ENCODE data around the gene PDE6B.
A peak's percentile ranks its signal among the peaks of the same experiment; 100 is the strongest.
"Not testable (repeated sequence)": the region's sequence is repeated elsewhere in the genome, so short reads cannot be mapped to it uniquely, and the experiment has no call there.

Gene PDE6B

DNA sequence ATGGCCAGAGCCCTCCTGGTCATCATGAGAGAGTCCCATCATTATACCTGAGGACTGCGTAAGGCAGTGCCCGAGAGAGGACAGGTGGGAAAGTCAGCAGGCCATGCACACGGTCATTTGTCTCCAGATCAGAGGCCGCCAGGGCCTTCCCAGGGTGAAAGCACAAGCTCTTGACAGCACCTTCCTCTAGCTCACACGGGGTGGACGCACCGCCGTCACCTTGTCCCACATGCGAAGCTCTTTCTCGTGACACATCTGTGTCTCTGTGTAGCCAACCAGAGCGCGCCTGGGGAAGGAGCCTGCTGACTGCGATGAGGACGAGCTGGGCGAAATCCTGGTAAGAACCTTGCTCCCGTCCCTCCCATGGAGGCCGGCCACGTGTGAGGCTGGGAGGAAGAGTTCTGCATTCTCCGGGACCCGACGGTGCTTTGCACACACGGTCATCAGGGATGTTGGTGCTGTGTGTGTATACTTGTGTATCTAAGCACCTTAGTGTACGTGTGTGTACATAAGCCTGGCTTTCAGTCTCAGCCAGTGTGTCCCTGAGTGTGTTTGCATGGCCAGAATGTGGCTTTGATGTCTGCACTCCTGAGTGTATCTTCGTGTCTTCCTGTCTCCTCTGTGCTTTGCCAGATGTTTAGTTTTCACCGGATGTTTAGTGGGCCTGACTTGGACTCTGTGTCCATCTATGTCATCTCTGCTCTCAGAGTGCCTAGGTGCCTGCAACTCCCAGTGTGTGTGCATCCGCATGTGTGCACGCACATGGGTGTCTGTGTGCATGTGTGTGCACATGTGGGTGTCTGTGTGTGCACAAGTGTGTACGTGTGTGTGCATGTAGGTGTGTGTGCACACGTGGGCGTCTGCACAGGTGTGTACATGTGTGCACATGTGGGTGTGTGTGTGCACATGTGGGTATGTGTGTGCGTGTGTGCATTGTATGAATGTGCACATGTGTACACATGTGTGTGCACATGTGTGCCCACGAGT, 33.6 kb downstream of the PDE6B start:
- DNase-seq: no peak

DNA sequence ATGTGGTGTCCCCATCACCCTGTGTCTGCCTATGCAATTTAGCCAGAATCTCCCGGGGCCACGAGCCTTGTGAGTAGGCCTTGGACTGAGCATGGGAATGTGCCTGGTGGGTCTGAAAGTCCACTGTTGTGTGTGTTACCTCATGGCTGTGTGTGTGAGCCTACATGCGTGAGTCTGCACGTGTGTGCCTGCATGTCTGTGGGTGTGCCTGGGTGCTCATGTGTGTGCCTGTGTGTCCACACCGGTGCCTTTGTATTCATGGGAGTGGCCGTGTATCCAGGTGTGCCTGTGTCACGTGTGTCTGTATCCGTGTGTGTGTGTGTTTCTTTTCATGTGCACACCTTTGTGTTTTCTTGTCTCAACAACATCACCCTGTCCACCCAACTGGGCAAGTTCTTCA, 34.5 kb downstream of the PDE6B start:
- DNase-seq: no peak

DNA sequence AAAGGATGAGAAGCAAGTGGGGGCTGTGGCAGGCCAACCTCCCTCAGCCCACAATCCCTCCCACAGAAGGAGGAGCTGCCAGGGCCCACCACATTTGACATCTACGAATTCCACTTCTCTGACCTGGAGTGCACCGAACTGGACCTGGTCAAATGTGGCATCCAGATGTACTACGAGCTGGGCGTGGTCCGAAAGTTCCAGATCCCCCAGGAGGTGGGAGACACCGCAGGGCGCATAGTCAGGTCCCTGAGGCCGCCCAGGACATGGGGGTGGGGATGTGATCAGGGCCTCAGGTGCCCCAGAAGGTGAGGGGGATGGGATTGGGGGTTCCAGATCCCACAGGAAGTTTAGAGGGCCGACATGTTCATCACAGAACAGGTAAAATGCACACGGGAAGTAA, 35.0 kb downstream of the PDE6B start:
- no peak for DNase-seq

DNA sequence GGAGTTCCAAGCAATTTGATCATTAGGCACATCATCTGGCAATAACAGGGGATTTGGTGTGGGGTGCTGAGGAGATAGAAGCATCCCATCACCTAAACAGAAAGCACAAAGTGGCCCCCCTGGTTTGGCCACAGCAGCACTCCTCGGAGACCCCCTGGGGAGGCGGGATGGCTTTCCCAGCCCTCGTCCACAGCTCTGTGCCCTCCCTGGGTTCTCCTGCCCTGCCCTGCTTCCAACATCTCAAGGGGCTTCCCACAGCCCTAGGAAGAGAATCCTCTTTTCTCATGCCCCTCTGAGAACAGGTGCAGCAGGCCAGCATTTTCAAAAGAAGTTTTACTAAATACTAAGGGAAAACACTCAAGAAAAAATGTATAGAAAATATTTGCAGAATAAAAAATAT, 35.9 kb downstream of the PDE6B start:
- DNase-seq: no peak

DNA sequence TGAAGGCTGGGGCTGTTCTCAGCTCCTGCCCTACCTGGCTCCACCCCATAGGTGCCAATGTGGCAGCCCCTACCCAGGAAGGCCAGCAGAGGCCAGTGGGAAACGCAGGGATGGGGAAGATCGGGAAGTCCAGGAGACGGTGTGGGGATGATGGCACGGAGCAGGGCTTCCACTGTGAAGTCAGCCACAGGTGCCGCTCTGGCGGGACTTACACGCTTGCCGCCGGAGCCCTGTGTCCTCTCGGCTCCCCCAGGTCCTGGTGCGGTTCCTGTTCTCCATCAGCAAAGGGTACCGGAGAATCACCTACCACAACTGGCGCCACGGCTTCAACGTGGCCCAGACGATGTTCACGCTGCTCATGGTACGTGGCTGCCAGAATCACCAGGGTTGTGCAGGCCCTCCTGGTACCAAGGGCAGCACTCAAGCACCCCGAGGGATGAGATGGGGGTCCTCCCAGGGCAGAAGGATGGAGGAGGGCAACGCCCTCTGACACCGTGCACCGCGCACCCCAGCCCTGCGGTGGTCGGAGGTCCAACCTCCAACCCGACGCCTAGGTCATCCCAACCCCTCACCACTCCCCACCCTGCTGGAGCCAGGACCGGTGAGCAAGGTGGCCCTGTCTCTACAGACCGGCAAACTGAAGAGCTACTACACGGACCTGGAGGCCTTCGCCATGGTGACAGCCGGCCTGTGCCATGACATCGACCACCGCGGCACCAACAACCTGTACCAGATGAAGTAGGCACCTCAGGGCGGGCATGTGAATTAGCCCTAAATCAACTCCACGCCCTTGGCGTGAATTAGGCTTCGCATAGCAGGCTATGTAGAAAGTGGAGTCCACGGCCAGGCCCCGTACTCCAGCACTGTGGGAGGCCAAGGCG, 36.7 kb downstream of the PDE6B start:
- DNase-seq: no peak

DNA sequence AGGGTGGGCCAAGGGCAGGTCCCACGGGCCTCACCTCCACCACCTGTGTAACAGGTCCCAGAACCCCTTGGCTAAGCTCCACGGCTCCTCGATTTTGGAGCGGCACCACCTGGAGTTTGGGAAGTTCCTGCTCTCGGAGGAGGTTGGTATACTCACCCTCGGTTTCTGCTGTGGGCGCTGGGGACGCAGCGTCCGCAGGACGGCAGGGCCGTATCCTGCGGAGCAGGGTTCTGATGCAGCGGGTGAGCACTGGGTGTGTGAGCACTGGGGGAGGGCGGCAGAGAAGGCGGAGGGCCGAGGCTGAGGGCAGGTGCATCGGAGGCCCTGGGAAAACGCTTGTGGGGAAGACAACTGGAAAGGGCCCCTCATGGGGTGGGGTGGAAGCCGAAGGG, 37.7 kb downstream of the PDE6B start:
- DNase-seq: no peak

DNA sequence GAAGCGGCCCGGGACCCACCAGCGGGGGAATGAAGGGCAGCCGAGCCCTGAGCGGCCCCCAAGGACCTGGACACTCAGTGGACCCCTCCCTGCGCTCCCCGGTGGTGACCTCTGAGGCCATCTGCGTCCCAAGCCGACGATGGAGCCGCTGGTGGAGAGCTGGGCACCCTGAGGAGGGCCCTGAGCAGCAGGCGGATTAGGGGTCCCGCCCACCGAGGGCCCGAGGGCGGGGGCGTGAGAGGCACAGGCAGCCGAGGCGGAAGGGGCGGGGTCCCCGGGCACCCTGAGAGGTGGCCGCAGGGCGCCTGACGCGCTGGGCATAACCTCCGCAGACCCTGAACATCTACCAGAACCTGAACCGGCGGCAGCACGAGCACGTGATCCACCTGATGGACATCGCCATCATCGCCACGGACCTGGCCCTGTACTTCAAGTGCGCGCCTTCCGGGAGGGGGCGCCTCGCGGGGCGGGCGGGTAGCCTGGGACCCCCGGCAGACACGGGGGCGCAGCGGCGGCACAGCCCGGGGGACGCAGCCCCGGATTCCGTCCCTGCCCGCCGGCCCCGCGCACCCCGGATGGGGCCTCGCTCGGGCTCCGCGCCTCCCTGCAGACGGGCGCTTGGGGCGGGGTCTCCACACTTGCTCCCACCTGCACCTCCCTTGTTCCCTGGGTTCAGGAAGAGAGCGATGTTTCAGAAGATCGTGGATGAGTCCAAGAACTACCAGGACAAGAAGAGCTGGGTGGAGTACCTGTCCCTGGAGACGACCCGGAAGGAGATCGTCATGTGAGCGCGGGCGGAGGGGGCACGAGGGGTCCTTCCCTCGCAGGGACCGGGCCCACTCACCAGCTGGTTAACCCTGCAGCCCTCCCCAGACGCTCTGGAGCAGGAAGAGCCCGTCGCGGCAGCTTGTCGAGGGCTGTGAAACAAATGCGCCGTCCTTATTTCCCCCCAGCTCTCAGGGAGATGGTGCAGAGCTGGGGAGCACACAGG, 38.4 kb downstream of the PDE6B start:
- DNase-seq: no peak

DNA sequence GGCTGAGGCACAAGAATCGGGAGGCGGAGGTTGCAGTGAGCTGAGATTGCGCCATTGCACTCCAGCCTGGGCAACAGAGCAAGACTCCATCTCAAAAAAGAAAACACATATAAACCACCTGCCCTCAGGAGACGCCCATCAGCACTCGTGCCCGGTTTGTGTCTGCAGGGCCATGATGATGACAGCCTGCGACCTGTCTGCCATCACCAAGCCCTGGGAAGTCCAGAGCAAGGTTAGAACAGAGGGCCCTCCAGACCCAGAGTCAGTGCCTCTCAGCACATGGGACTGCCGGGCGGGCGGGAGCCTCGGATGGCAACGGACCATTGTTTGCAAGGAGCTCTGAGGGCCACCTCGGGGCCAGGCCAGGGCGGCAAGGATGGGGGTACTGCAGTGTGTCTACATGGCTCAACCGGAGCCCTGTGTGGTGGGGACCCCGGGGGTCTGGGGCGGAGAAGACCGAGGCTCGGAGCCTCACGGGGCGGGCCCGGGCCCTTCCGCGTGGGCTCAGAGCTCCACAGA, 39.4 kb downstream of the PDE6B start:
- no peak for DNase-seq

DNA sequence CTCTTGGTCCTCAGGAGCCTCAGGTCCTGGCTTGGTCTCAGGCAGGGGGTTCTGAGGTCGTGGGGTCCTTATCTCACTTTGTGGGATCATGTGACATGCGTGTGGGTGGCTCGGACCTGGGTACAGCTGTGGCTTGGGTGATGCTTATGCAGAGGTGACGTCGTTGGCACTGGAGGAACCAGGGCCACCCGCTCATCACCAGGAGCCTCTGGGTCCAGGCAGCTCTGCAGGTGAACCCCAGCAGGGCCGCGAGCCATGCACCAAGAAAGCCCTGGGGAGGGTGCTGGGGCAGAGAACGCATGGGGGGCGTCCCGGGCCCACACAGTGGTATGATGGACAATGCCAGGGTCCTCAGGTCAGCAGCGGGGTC, 40.0 kb downstream of the PDE6B start:
- DNase-seq: no peak

DNA sequence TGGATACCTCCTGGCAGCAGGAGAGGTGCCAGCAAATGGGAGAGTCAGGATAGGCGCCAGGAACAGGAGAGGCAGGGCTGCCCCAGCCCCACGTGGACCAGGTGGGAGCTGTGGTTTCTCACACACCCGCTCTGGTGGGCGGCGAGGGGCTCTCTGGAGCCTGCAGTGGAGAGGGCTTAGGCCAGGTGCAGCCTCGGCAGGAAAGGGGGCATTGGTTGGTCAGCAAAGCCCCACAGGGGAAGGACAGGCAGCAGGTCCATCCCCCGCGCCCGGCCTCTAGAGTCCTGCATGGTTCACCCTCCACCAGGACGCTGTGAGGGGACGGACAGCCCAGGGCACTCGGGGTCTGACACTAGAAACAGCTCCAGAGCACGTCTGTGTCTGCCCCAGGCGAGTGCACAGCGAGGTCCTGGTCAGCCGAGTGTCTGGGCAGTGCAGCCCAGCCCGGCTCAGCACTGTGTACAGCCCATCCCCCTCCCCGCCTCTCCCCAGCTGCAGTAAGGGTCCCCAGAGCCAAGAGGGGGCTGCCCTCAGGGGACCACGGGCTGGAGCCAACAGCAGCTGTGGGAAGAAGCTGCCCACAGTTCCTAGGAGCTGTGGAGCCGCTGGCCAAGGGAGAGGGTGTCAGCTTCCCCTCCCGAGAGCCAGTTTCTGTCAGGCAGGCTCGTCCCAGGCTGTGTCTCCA, 40.5 kb downstream of the PDE6B start:
- DNase-seq: no peak

DNA sequence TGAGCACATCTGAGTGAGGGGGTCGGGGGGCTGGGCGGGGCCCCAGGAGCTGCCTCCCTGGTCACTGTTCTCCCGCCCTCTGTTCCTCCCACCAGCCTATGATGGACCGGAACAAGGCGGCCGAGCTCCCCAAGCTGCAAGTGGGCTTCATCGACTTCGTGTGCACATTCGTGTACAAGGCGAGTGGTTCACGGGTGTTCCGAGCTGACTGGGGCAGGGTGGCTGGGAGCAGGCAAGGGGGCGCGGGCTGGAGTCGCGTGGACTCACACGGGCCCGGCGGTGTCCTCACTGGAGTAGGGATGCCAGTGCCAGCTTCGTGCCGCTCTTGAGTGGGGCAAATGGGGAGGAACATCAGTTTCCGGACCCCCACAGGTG, 41.0 kb downstream of the PDE6B start:
- DNase-seq: no peak

DNA sequence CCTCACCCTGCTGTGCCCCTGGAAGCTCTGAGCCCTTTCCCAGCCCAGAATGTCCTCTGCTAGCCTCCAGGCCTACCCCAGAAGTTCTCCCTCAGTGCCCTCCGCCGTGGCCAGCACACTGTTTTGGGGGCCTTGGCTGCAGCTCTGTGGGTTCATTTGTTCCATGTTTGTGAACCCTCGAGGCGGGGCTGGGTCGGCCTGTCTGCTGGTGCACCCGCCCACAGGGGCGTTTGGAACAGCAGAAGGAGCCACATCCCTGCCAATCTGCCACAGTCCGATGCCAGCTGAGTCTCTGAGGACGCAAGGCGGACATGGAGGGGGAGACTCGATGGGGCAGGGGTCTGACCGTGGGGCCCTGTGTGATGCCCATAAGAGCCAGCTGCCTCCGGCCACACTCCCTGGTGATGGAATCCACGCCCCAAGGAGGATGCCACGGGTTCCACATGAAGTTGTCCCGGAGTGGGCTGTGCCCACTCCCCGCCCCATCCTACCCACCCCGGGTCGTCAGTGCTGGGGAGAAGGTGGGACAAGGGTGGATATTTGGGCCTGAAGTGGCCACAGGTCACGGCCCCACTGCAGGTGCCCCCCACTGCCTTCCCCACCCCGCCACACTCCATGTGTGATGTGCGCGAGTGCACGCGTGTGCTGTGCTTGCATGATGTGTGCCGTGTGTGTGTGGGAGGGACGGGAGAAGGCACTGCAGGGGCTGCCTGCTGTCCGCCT, 41.6 kb downstream of the PDE6B start:
- DNase-seq: no peak

DNA sequence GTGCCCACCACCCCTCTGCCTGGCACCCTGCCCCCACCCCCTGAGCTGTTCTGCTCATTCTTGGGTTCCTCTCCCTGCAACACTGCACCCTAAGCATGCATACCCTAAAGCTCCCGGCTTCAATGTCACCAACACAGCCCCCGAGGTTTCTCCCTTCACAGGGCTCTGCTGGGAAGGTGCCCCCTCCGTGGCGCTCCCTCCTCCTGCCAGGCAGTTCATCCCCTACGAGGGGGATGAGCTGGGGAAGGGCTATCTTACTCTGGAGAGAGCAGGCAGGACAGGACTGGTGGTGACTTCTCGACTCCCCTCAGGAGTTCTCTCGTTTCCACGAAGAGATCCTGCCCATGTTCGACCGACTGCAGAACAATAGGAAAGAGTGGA, 42.2 kb downstream of the PDE6B start:
- DNase-seq: no peak

DNA sequence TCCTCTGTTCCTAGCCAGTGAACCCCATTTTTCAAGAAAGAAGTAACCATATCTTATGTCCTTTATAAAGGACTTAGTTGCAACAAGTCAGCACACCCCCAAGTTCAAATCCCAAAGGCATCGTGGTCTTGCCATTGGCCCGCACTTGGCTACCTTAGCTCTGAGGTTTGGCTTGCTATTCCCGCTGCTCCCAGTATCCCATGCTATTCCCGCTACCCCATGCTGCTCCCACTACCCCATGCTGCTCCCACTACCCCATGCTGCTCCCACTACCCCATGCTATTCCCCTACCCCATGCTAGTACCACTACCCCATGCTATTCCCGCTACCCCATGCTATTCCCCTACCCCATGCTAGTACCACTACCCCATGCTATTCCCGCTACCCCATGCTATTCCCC, 42.8 kb downstream of the PDE6B start:
- DNase-seq: not testable (repeated sequence)

DNA sequence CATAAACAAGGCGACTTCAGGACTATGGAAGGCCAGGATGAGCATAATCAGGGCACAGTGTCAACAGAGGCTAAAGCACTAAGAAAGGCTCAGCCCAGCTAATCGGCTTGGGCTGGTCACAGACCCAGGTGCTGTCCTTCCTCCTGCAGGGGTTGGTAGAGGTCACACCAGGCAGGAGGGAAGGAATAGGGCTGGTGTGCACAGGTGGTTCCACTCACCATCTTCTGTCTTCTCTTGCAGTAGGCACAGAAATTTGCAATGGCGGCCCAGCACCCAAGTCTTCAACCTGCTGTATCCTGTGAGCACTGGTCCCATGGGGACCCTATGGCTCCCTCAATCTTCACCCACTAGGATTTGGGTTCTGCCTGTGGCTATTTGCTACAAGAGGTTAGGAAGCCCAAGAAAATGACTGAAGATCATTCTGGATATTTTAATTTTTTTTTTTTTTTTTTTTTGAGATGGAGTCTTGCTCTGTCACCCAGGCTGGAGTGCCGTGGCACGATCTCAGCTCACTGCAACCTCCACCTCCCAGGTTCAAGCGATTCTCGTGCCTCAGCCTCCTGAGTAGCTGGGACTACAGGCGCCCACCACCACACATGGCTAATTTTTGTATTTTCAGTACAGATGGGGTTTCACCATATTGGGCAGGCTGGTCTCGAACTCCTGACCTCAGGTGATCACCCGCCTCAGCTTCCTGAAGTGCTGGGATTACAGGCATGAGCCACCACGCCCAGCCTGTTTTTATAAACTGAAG, 44.6 kb downstream of the PDE6B start:
- not testable (repeated sequence) for DNase-seq

DNA sequence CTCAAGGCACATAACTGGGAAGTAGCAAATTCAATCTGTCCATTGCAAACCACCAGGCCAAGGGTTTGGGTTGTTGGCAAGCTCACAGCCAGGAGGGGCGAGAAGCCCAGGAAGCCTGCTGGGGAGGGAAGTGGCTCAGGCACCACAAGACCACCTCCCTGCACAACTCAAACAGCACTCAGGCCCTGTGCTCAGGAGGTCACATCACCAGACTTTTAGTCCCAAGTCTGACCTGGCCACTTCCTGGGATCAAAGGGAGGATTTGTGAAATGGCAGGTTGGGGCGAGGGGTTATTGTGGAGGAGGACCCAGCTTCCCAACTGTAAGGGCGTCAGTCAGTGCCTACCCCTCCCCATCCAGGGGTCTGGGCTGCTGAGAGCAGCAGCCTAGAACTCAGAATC, 46.4 kb downstream of the PDE6B start:
- no peak for DNase-seq

DNA sequence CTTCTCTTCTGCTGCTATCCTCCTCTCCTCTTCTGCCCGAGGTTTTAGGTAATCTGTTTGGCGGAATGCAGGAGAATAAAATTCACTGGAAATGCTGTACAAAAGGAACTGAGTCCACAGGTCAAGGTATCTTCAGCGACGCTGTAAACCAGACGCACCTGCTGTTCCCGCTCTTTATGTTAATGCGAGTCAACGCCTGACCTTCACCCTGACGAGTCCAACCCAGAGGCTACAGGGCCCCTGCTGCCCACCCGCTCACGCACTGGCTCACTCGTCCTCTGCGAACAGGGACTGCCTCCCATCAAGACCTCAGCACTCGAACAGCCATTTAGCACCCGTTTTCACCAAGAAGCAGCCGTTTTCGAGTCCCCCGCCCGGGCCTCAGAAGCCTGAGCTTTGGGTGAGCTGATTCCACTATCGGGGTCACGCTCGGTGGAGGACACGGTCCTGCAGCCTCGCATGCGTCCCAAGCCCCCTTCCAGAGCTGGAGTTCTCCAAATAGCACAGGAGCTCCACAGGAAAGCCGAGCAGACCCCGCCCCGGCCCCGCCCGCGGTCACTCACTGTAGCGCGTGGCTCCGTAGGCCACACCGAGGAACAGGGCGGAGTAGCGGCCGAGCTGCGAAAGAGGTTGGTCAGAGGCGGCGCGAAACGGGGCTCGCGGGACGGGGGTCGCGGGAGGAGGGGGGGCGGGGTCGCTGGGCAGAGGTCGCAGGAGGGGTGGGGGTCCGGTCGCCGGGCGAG, 48.1 kb downstream of the PDE6B start:
- DNase-seq: no peak

DNA sequence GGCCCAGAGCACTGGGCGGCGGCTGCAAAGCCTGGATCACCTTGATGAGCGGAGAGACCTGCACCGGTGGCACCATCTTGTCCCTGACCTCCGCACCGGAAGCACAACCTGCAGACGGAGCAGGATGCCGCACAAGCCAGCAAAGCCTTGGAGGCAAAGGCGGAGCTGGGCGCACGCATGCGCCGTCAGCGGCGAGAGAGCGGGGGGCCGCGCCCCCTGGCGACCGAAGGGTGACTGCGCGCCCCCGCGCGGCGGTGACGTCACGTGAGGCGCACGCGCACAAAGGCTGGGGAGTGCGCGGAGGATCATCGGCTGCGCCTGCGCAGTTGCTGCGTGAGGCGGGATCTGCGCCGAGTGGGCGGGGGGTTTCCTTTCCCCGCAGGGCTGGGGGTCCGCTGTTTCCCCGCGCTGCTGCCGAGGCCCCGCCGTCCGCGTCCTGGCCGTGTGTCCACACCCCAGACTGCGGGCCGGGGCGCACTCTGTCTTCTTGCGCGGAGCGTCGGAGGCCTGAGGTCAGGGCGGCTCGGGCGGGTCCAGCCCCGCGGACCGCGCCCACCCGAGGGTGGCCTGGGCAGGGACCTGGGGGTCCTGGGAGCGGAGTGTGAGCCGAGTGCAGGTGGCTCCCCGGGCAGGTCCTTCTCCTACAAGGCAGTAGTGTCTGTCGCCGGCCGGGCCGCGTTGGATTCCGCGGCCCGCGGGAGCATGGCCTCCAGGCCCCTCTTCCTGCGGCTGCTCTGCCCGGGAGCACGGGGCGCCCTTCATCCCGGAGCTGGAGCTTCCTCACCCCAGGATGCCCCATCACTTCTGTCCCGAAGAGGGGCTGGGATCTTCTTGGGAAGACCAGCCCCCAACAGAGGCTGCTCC, 49.0 kb downstream of the PDE6B start, which contains the start of the genes ATP5ME and MYL5:
TSS of gene ATP5ME (minus strand) at position 105 of the 864 bp plus-strand sequence. CDS start at position 76, 29 bp downstream.
TSS of gene MYL5 (plus strand) at position 371 of the 864 bp plus-strand sequence. CDS start 3,485 bp downstream, outside the sequence.
- peak; percentile 91 for DNase-seq

All from kidney glomerular epithelial cell (primary cell).